Measurements from ENCODE around the gene CLN5.

Gene CLN5

DNA sequence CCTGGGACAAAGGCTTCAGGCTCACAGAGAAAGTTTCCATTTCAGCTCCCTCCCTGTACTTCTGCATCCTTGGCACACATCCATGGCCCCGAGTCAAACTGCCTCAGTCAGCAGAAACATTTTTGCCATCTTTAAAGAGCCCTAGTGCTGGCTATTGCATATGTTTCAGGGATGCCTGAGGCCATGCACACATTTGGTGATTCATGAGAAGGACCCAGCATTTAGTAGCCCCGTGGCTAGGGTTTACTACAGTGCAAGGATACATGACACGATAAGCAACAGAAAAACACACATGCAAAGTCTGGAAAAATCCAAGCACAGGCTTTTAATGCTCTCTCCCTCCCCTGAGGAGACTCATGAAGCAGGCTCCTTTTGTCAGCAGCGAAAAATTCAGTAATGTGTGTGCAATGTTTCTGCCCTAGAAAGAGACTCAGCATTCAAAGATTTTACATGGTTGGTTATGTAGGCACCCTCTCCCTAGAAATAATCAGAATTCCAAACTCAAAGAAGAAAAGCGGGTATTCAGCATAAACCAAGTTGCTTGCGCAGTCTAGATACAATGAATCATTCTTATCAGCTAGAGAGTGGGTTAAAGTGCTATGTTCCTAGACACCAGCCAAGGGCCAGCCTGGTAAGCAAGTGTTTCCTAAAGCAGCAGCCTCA lies 26.0 kb upstream of the CLN5 start:
- Histone ChIP-seq H3K4me1 (peaks cover 0 to 11% (median 0%) of the 10 kb centered on the region in 4 donors), H3K27ac (no peak overlapping the region), H3K36me3 (no peaks in the 10 kb centered on the region), H3K27me3 (no peaks in the 10 kb centered on the region), H3K9me3 (peaks cover 0 to 3% (median 0%) of the 10 kb centered on the region in 3 donors), H3K4me3 (no peak overlapping the region)
- DNase-seq: peak; percentile 69 to 73
- TF ChIP-seq, protein P1, sequence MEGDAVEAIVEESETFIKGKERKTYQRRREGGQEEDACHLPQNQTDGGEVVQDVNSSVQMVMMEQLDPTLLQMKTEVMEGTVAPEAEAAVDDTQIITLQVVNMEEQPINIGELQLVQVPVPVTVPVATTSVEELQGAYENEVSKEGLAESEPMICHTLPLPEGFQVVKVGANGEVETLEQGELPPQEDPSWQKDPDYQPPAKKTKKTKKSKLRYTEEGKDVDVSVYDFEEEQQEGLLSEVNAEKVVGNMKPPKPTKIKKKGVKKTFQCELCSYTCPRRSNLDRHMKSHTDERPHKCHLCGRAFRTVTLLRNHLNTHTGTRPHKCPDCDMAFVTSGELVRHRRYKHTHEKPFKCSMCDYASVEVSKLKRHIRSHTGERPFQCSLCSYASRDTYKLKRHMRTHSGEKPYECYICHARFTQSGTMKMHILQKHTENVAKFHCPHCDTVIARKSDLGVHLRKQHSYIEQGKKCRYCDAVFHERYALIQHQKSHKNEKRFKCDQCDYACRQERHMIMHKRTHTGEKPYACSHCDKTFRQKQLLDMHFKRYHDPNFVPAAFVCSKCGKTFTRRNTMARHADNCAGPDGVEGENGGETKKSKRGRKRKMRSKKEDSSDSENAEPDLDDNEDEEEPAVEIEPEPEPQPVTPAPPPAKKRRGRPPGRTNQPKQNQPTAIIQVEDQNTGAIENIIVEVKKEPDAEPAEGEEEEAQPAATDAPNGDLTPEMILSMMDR (IDR thresholded peaks at IDR 0.05): no peak
- intact Hi-C loops (cut with DNase I; ENCODE audit: low total_unique reads): no loop called here

DNA sequence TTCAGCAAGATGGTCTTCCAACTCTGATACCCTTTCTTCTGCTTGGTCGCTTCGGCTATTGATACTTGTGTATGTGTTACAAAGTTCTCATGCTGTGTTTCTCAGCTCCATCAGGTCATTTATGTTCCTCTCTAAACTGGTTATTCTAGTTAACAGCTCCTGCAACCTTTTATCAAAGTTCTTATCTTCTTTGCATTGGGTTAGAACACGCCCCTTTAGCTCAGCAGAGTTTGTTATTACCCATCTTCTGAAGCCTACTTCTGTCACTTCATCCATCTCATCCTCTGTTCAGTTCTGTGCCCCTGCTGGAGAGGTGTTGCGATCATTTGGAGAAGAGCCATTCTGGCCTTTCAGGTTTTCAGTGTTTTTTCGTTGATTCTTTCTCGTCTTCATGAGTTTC lies 24.9 kb upstream of the CLN5 start:
- no peak overlapping the region for H3K4me3 ChIP-seq
- no peaks in the 10 kb centered on the region for H3K36me3 ChIP-seq
- H3K9me3 ChIP-seq: no peaks in the 10 kb centered on the region
- TF ChIP-seq, protein P1 (IDR thresholded peaks at IDR 0.05): no peak
- DNase-seq: no peak
- no peak overlapping the region for H3K27ac ChIP-seq
- no peaks in the 10 kb centered on the region for H3K27me3 ChIP-seq
- peaks cover 0 to 11% (median 0%) of the 10 kb centered on the region in 4 donors for H3K4me1 ChIP-seq
- intact Hi-C loops (cut with DNase I; ENCODE audit: low total_unique reads): no loop called here

DNA sequence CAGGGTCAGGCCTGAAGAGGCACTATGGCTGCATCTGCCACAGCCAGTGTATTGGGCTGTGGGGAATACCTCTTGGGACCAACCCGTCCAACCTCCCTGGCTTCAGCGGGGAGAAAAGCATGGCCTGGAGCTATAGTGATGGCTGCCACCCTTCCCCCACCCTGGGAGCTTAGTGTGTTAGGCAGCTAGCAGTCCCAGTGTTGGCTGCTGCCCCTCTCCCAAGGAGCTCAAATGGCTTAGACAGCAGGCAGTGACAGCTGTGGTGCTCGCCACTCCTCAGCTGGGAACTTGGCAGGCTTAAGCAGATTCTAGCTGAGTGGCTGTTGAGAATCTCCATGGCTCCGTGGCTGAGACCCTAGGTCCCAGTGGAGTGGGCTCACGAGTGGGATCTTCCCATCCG lies 23.8 kb upstream of the CLN5 start:
- Histone ChIP-seq H3K27ac (no peak overlapping the region), H3K4me3 (no peak overlapping the region), H3K36me3 (no peaks in the 10 kb centered on the region), H3K27me3 (no peaks in the 10 kb centered on the region), H3K9me3 (no peaks in the 10 kb centered on the region), H3K4me1 (peaks cover 0 to 11% (median 0%) of the 10 kb centered on the region in 4 donors)
- no peak for DNase-seq
- intact Hi-C loops (cut with DNase I; ENCODE audit: low total_unique reads): no loop called here
- TF ChIP-seq, protein P1 (IDR thresholded peaks at IDR 0.05): no peak

DNA sequence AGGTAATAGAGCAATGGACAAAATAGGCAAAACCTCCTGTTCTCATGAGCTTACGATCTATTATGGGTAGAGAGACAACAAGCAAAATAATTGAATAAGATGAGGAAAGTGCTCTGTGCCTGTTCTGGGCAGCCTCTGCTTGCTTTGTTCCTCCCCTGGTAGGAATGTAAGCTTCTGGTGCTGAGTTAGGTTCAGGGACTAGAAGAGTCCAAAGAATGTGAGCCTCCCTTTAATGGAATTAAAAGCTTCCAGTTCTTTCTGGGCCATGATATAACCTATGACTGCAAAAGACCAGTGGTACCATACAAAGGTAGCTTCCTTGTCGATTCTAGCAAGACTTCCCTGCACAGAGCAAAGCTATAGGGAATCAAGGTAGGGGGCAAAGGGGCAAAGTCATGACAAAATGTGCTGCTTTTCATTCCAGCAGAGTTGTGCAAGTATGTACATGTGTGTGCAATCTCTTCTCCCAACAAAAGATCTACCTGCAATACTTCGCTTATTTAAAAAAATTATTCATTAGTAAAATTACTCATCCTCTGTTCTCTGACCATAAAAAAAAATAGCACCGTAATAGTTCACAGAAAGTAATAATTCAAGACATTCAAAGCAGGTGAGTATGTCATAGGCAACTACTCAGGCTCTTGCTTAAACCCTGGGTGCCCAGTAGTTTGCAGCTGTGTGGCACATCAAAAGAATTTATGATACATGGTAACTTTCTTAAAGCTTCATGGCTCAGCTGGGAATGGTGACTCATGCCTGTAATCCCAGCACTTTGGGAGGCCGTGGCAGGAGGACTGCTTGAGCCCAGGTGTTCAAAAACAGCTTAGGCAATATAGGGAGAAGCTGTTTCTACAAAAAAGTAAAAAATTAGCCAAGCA lies 22.2 kb upstream of the CLN5 start:
- TF ChIP-seq, protein P1 (IDR thresholded peaks at IDR 0.05): no peak
- H3K27ac ChIP-seq: no peak overlapping the region
- intact Hi-C loops (cut with DNase I; ENCODE audit: low total_unique reads): no loop called here
- no peak overlapping the region for H3K4me3 ChIP-seq
- H3K4me1 ChIP-seq: peaks cover 0 to 11% (median 0%) of the 10 kb centered on the region in 4 donors
- H3K9me3 ChIP-seq: no peaks in the 10 kb centered on the region
- no peaks in the 10 kb centered on the region for H3K27me3 ChIP-seq
- no peaks in the 10 kb centered on the region for H3K36me3 ChIP-seq
- DNase-seq: no peak

DNA sequence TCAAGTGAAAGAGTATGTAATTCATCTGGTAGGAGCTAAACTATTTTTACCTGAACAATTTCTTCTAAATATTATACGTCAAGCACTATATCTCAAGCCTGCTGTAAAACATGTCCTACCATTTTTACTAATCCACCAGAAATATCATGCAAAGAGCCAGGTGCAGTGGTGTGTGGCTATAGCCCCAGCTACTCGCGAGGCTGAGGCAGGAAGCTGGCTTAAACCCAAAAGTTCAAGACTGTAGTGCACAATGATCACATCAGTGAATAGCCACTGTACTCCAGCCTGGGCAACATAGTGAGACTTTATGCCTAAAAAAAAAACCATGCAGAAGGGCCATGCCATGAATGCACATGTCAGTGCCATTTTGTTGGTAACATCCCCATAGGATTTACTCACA lies 20.7 kb upstream of the CLN5 start:
- intact Hi-C loops (cut with DNase I; ENCODE audit: low total_unique reads): no loop called here
- peaks cover 0 to 2% (median 0%) of the 10 kb centered on the region in 4 donors for H3K4me1 ChIP-seq
- H3K27ac ChIP-seq: no peak overlapping the region
- H3K36me3 ChIP-seq: no peaks in the 10 kb centered on the region
- TF ChIP-seq, protein P1 (IDR thresholded peaks at IDR 0.05): no peak
- no peaks in the 10 kb centered on the region for H3K9me3 ChIP-seq
- H3K4me3 ChIP-seq: no peak overlapping the region
- H3K27me3 ChIP-seq: no peaks in the 10 kb centered on the region
- no peak for DNase-seq
